Endothelial cell of umbilical vein (primary cell): ENCODE results near the gene NOSIP. TPM values are rescaled to one million over a fixed set of nuclear protein-coding genes. Genes with fewer than 3 reads are reported as not detected.

Experiments used
- BruUV-seq: library from RNA; stranded (reverse); fragments of 400-500 nt; replicated peaks from 2 replicates; lab custom pipeline; 2021; lab: Mats Ljungman, UMichigan
- CTCF ChIA-PET: fragments of 300-600, 350-600 bp; sonication (Branson Sonifier 250); formaldehyde crosslinking; loops from one replicate; lab custom pipeline; 2021; ENCODE audit warnings: antibody characterized with exemption, inconsistent platforms; lab: Charles Lee
- POLR2A ChIA-PET: fragments of 300-600, 350-600 bp; sonication (Branson Sonifier 250); formaldehyde crosslinking; loops from one replicate; lab custom pipeline; 2021; ENCODE audit warnings: antibody characterized with exemption, inconsistent platforms; lab: Charles Lee
- DNase-seq: peaks from one replicate; pipeline ENCODE4 v3.0.0-alpha.2; 2011; ENCODE audit warnings: low read depth, low spot score
- FAIRE-seq: peaks from 2 replicates; lab custom pipeline; 2011; peaks lifted over from hg19 to GRCh38; lab: Jason Lieb, UNC
- H2AFZ ChIP-seq: 2 replicates; pipeline ENCODE4 v1.6.0; 2012; ENCODE audit warnings: low read depth, low read length, control low read depth, inconsistent platforms
- H3K27ac ChIP-seq: 2 replicates; pipeline ENCODE4 v1.5.1; 2011; ENCODE audit warnings: low read depth, mild to moderate bottlenecking, control low read depth, low read length, moderate library complexity; ENCODE audit not compliant: insufficient read depth
- H3K27me3 ChIP-seq, 2 experiments: 2 replicates each; pipeline versions ENCODE4 v1.6.0 to v1.6.1; 2011; ENCODE audit warnings: low read length in 2 of 2, mixed read lengths in 1 of 2; ENCODE audit not compliant: control insufficient read depth in 2 of 2, insufficient read depth in 2 of 2
- H3K36me3 ChIP-seq, 2 experiments: 2 replicates in 1 of 2; 3 replicates in 1 of 2; pipeline ENCODE4 v1.5.1; 2011; ENCODE audit warnings: low read length in 2 of 2, mild to moderate bottlenecking in 1 of 2, moderate library complexity in 1 of 2; ENCODE audit not compliant: control insufficient read depth in 2 of 2, insufficient read depth in 2 of 2; ENCODE audit errors: extremely low read depth in 1 of 2
- H3K4me1 ChIP-seq: 3 replicates; pipeline ENCODE4 v1.5.1; 2011; ENCODE audit warnings: mild to moderate bottlenecking, low read length; ENCODE audit not compliant: control insufficient read depth, insufficient read depth; ENCODE audit errors: extremely low read depth
- H3K4me2 ChIP-seq: 2 replicates; pipeline ENCODE4 v1.6.1; 2011; ENCODE audit warnings: low read length, control low read depth, mixed read lengths; ENCODE audit not compliant: insufficient read depth
- H3K4me3 ChIP-seq, 3 experiments: fragments of 200-600 bp in 1 of 3; sonication (generic), shearing (Covaris generic) in 1 of 3; replicated peaks in 1 of 3; 2 replicates each; pipeline ENCODE4 v1.5.1; 2011 to 2016; ENCODE audit warnings: control low read depth in 3 of 3, low read length in 3 of 3, mild to moderate bottlenecking in 2 of 3, inconsistent platforms in 1 of 3, low read depth in 1 of 3, moderate library complexity in 1 of 3; ENCODE audit not compliant: insufficient read depth in 1 of 3
- H3K79me2 ChIP-seq: 2 replicates; pipeline ENCODE4 v1.6.0; 2012; ENCODE audit warnings: low read length, inconsistent platforms; ENCODE audit not compliant: control insufficient read depth, insufficient read depth
- H3K9ac ChIP-seq: replicated peaks from 2 replicates; pipeline ENCODE3; 2011; ENCODE audit warnings: low read length, control low read depth; ENCODE audit not compliant: insufficient read depth; ENCODE audit errors: extremely low read depth
- H3K9me1 ChIP-seq: replicated peaks from 3 replicates; pipeline ENCODE4 v1.6.0; 2011; ENCODE audit warnings: mild to moderate bottlenecking, low read length; ENCODE audit not compliant: control insufficient read depth, insufficient read depth; ENCODE audit errors: extremely low read depth
- H3K9me3 ChIP-seq: replicated peaks from 2 replicates; pipeline ENCODE4 v1.5.1; 2012; ENCODE audit warnings: low read length, inconsistent platforms; ENCODE audit not compliant: control insufficient read depth, insufficient read depth
- H4K20me1 ChIP-seq: replicated peaks from 2 replicates; pipeline ENCODE3; 2011; ENCODE audit warnings: mild to moderate bottlenecking, low read length; ENCODE audit not compliant: control insufficient read depth, insufficient read depth; ENCODE audit errors: extremely low read depth
- CTCF ChIP-seq, 2 donors: IDR thresholded peaks; 1 replicate in 1 of 2; 2 replicates in 1 of 2; pipeline ENCODE4 v1.5.1; 2011; ENCODE audit warnings: low read length in 2 of 2, mild to moderate bottlenecking in 2 of 2, moderate library complexity in 2 of 2, control low read depth in 1 of 2, inconsistent platforms in 1 of 2, low read depth in 1 of 2; ENCODE audit not compliant: insufficient read depth in 1 of 2; ENCODE audit errors: extremely low read depth in 1 of 2
- EZH2 ChIP-seq: IDR thresholded peaks from 2 replicates; pipeline ENCODE4 v1.6.1; 2012; ENCODE audit warnings: borderline replicate concordance, low read depth, mild to moderate bottlenecking, moderate library complexity, low read length, inconsistent platforms; ENCODE audit not compliant: severe bottlenecking
- FOS ChIP-seq: IDR thresholded peaks from 2 replicates; pipeline ENCODE4 v1.6.1; 2011; ENCODE audit warnings: mild to moderate bottlenecking, low read length, moderate library complexity, borderline replicate concordance; ENCODE audit not compliant: insufficient read depth
- GATA2 ChIP-seq: IDR thresholded peaks from 2 replicates; pipeline ENCODE4 v1.7.0; 2011; ENCODE audit warnings: low read depth, mild to moderate bottlenecking, moderate library complexity, mixed read lengths, low read length; ENCODE audit not compliant: insufficient read length, insufficient read depth
- JUN ChIP-seq: IDR thresholded peaks from 2 replicates; pipeline ENCODE4 v1.6.1; 2011; ENCODE audit warnings: borderline replicate concordance, low read depth; ENCODE audit not compliant: insufficient read length, insufficient read depth
- MAX ChIP-seq: IDR thresholded peaks from 2 replicates; pipeline ENCODE4 v1.6.1; 2011; ENCODE audit not compliant: insufficient read depth, insufficient read length
- MYC ChIP-seq: IDR thresholded peaks from one replicate; pipeline ENCODE4 v1.6.1; 2011; ENCODE audit warnings: mild to moderate bottlenecking, low read depth, low read length
- POLR2A ChIP-seq: IDR thresholded peaks from 2 replicates; pipeline ENCODE4 v1.6.1; 2012; ENCODE audit warnings: low read depth, mild to moderate bottlenecking, control low read depth, low read length
- POLR2AphosphoS5 ChIP-seq: IDR thresholded peaks from 2 replicates; pipeline ENCODE4 v1.6.1; 2012; ENCODE audit warnings: low read depth, mild to moderate bottlenecking, control low read depth, low read length, moderate library complexity; ENCODE audit not compliant: insufficient read depth
- dilution Hi-C: fragments of 300-500 bp; cut with MboI; formaldehyde crosslinking; loops from one replicate; pipeline ENCODE4 v1.15.0; 2019; ENCODE audit warnings: low sequenced_read_pairs; ENCODE audit not compliant: extremely low pct_ligation_motif_present
- intact Hi-C: fragments of 100-400 bp; cut with micrococcal nuclease; formaldehyde crosslinking; loops from one replicate; pipeline ENCODE4 v1.10.0; 2022
- polyA plus RNA-seq, 4 experiments: library from polyadenylated mRNA; depleted of rRNA in 3 of 4; stranded (reverse) in 3 of 4; unstranded in 1 of 4; fragments of >200 nt; gene quantifications; 2 replicates each; pipeline versions ENCODE4 v1.2.1 to v1.2.3, GENCODE V29; 2011 to 2012; ENCODE audit warnings: missing spikeins in 1 of 4
- total RNA-seq: library from RNA; stranded (reverse); gene quantifications from 2 replicates; pipeline ENCODE4 v1.2.3, GENCODE V29; 2021

Gene NOSIP
- total and polyA plus RNA-seq, 2 donors (not counting 3 experiments of a cell fraction or from before 2014, with no cell fraction given): 77.5 to 128 TPM

- Histone ChIP-seq H2AFZ (no peak overlapping the region), H3K27me3 (no peaks in the 10 kb centered on the region), H3K79me2 (peaks cover 33% of the 10 kb centered on the region), H3K9me3 (no peaks in the 10 kb centered on the region), H3K4me3 (no peak overlapping the region), H3K4me1 (no peaks in the 10 kb centered on the region), H3K9me1 (no peaks in the 10 kb centered on the region), H3K36me3 (peaks cover 9 to 45% of the 10 kb centered on the region in 2 experiments), H3K27ac (no peak overlapping the region), H3K4me2 (no peak overlapping the region), H3K9ac (no peak overlapping the region), H4K20me1 (no peaks in the 10 kb centered on the region)
- TF ChIP-seq FOS: no peak
- TF ChIP-seq CTCF (IDR thresholded peaks at IDR 0.05; ENCODE audit: extremely low read depth in 1 of 2, insufficient read depth in 1 of 2, low read depth in 1 of 2, low read length in 2 of 2): no peak
- no peak for TF ChIP-seq GATA2
- no peak for TF ChIP-seq EZH2
- TF ChIP-seq POLR2A: no peak
- TF ChIP-seq JUN: no peak
- TF ChIP-seq POLR2AphosphoS5: no peak
- TF ChIP-seq MAX: no peak
- no peak for TF ChIP-seq MYC
- dilution Hi-C loops (no loop called here), intact Hi-C loops (no loop called here)
- no peak for FAIRE-seq
- DNase-seq: no peak
- TSS peak; percentile 10 for BruUV-seq
- ChIA-PET POLR2A (no interaction called here), CTCF (no interaction called here)
Observed at GRCh38 chr19:49599378-49600295, 19.3 kb upstream of the NOSIP start.
